Aorta (tissue), 5 donors: ENCODE data around the gene TMEM82. TPM values are rescaled to one million over a fixed set of nuclear protein-coding genes. Genes with fewer than 3 reads are reported as not detected.

ENCODE experiments used
- ATAC-seq: fragments of 200-7000 bp; cut with Tn5 transposase; one replicate; pipeline ENCODE4 v1.9.1; 2022; ENCODE audit warnings: moderate library complexity; ENCODE audit not compliant: low FRiP score
- DNase-seq, 2 donors: peaks; one replicate each; pipeline ENCODE4 v3.0.0-alpha.2; 2020
- H3K27ac ChIP-seq, 2 donors: one replicate each; pipeline ENCODE4 v1.5.1; 2013; ENCODE audit warnings: low read length in 2 of 2, mild to moderate bottlenecking in 2 of 2, moderate library complexity in 2 of 2, control low read depth in 1 of 2, inconsistent platforms in 1 of 2, low read depth in 1 of 2
- H3K27me3 ChIP-seq, 2 donors: one replicate each; pipeline ENCODE4 v1.6.1; 2013; ENCODE audit warnings: control low read depth in 1 of 2, low read length in 1 of 2, mild to moderate bottlenecking in 1 of 2, moderate library complexity in 1 of 2; ENCODE audit not compliant: insufficient read depth in 2 of 2, control insufficient read depth in 1 of 2
- H3K36me3 ChIP-seq, 2 donors: one replicate each; pipeline ENCODE4 v1.6.1; 2013; ENCODE audit warnings: control low read depth in 1 of 2, low read length in 1 of 2, mild to moderate bottlenecking in 1 of 2; ENCODE audit not compliant: insufficient read depth in 2 of 2, control insufficient read depth in 1 of 2
- H3K4me1 ChIP-seq, 2 donors: one replicate each; pipeline ENCODE4 v1.6.1; 2013; ENCODE audit warnings: low read length in 2 of 2, control low read depth in 1 of 2, mild to moderate bottlenecking in 1 of 2, moderate library complexity in 1 of 2; ENCODE audit not compliant: insufficient read depth in 2 of 2, control insufficient read depth in 1 of 2
- H3K4me3 ChIP-seq, 2 donors: one replicate each; pipeline ENCODE4 v1.5.1; 2013; ENCODE audit warnings: low read length in 2 of 2, control low read depth in 1 of 2, mild to moderate bottlenecking in 1 of 2
- H3K9me3 ChIP-seq: one replicate; pipeline ENCODE4 v1.6.1; 2013; ENCODE audit warnings: mild to moderate bottlenecking, low read length; ENCODE audit not compliant: control insufficient read depth
- WGBS, 2 donors: extraction: QIAGEN DNeasy Blood & Tissue Kit; methylation state at CpG; one replicate each; pipeline ENCODE4 v1.1.7; 2013; 5-methylcytosine and 5-hydroxymethylcytosine counted together
- intact Hi-C, 2 donors: fragments of 100-400 bp; cut with DNase I; formaldehyde crosslinking; loops; one replicate each; pipeline versions ENCODE4 v1.14.2 to v1.15.0; 2022
- polyA plus RNA-seq, 2 donors: library from polyadenylated mRNA; stranded (reverse); fragments of 200-250 nt; gene quantifications; one replicate each; pipeline ENCODE4 v1.2.3, GENCODE V29; 2013
- total RNA-seq, 2 donors: library from RNA; stranded (reverse); fragmentation: NEBNext Ultra II Directional; extraction: Animal tissue kit (Norgen Biotek cat#: 25700); gene quantifications; one replicate each; pipeline ENCODE4 v1.2.1, GENCODE V29; 2021
- donor health status: healthy with polysubstance abuse.
- donor health status: Bipolar disorder and iron deficiency.
- donor health status: DM: no; HTN: no; CAD: no.
- donor health status: DM: no; HTN: no; CAD: no.
- donor health status: DM: yes; HTN: yes; CAD: no.

Gene TMEM82
- total and polyA plus RNA-seq, 4 donors: 5.8 TPM; not detected in 3

DNA sequence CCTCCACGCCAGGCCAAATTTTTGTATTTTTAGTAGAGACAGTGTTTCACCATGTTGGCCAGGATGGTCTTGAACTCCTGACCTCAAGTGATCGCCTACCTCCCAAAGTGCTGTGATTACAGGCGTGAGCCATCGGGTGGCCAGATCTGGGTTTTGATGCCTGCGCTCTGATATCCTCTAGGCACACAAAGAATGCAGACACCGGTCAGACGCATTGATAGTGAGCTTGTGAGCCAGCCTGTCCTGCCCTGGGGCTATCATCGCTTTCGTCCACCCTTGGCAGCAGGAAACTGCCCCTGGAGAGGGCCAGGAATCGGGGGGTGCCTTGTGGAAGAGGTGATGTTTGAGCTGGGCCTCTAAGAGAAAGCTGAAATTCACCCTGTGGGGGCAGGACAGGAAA is 20.2 kb downstream of the TMEM82 start:
- Histone ChIP-seq H3K4me3 (no peak overlapping the region), H3K9me3 (no peaks in the 10 kb centered on the region), H3K36me3 (peaks cover 0 to 8% of the 10 kb centered on the region in 2 donors), H3K27ac (peak overlapping the region in 1 of 2 donors; percentile 55), H3K27me3 (no peaks in the 10 kb centered on the region), H3K4me1 (no peaks in the 10 kb centered on the region)
- no peak for ATAC-seq
- intact Hi-C loops: no loop called here
- no peak for DNase-seq
- 15 to 17% methylated on average over 10 of the region's 10 CpGs for WGBS, 2 donors

DNA sequence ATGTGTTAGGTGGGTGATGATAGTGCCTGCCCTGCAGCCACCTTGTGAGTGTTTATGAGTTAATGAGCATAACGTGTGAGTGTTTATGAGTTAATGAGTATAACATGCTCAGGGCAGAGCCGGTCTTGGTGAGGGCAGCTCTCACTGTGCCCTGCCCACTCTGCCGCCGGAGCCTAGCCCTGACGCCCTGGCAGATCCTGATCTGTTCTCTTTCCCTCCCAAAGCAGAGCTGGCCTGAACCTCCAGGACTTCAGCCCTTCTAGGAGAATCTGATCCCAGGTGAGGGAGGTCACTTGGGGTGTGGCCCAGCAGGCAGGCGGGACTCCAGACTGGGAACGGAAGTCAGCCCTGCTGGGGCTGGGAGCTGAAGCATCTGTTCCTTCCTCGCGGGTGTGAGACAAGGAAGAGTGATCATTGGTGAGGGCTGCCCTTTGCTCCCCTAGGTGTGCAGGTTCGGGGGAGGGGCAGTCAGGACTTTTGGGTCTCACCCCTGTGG is 22.0 kb downstream of the TMEM82 start:
- Histone ChIP-seq H3K4me3 (no peak overlapping the region), H3K27me3 (no peaks in the 10 kb centered on the region), H3K36me3 (peaks cover 0 to 9% of the 10 kb centered on the region in 2 donors), H3K27ac (peak overlapping the region; percentile 4 to 78), H3K9me3 (no peaks in the 10 kb centered on the region), H3K4me1 (no peaks in the 10 kb centered on the region)
- intact Hi-C loops: no loop called here
- 11% methylated on average over 10 of the region's 10 CpGs for WGBS, 2 donors
- DNase-seq (no peak), ATAC-seq (no peak)

DNA sequence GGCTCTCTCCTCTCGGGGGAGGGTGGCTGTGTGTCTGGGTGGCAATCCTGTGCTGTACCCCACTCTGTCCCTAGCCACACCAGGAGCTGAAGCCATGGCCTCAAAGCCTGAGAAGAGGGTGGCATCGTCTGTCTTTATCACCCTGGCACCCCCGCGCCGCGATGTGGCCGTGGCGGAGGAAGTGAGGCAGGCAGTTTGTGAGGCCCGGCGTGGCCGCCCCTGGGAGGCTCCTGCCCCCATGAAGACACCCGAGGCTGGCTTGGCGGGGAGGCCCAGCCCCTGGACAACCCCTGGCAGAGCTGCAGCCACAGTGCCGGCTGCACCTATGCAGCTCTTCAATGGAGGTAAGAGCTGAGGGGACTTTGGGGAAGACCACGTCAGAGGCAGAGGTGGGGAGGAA is 22.6 kb downstream of the TMEM82 start:
- no peaks in the 10 kb centered on the region for H3K4me1 ChIP-seq
- intact Hi-C loops: no loop called here
- H3K27me3 ChIP-seq: no peaks in the 10 kb centered on the region
- no peak for ATAC-seq
- H3K4me3 ChIP-seq: no peak overlapping the region
- H3K9me3 ChIP-seq: no peaks in the 10 kb centered on the region
- DNase-seq: no peak
- peak overlapping the region; percentile 4 to 23 for H3K27ac ChIP-seq
- 33 to 35% methylated on average over 15 of the region's 15 CpGs for WGBS, 2 donors
- H3K36me3 ChIP-seq: peaks cover 0 to 9% of the 10 kb centered on the region in 2 donors

DNA sequence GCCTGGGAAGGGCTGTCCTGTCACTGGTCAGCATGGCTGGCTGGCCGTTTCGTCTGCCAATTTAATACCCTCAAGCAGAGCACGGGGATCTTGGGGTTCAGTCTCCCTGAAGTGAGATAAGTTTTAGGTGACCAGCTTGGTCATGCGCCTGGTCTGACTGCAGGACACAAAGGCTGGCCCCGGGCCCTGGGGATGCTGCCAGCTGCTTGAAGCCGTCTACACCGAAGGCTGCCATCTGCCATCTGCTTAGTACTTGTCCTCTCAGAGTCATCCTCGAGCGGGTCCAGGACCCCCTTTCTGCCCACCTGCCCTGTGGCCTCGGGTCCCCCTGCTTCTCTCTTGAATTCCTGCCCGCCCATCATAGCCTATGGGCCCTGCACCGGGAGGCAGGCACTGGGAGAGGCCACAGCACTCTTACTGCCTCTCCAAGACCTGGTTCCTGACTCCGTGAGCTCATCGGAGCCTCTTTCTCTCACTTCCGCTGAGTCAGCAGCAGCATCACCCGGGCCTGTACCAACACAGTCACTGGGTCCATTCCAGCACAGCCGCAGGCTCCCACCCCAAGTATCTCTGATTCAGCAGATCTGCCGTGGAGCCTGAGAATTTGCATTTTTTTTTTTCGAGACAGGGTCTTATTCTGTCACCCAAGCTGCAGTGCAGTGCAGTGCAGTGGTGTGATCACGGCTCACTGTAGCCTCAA is 23.3 kb downstream of the TMEM82 start:
- 22 to 25% methylated on average over 20 of the region's 20 CpGs for WGBS, 2 donors
- H3K9me3 ChIP-seq: no peaks in the 10 kb centered on the region
- peak in 1 of 2 donors; percentile 82 for DNase-seq
- peak; percentile 22 for ATAC-seq
- H3K4me1 ChIP-seq: no peaks in the 10 kb centered on the region
- H3K4me3 ChIP-seq: no peak overlapping the region
- H3K27me3 ChIP-seq: no peaks in the 10 kb centered on the region
- peaks cover 2 to 16% of the 10 kb centered on the region in 2 donors for H3K36me3 ChIP-seq
- intact Hi-C loops: no loop called here
- peak overlapping the region; percentile 20 to 77 for H3K27ac ChIP-seq

DNA sequence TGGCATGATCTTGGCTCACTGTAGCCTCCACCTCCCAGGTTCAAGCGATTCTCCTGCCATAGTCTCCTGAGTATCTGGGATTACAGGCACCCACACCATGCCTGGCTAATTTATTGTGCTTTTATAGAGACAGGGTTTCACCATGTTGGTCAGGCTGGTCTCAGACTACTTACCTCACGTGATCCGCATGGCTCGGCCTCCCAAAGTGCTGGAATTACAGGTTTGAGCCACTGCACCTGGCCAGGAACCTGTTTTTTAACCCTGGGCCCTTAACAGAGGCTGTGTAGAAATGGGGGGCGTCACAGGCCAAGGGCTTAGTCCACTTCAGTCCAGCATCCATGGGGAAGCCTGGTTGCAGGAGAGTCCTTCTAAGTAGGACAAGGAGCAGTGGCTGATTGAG is 25.6 kb downstream of the TMEM82 start:
- Histone ChIP-seq H3K27ac (no peak overlapping the region), H3K9me3 (no peaks in the 10 kb centered on the region), H3K36me3 (peaks cover 2 to 25% of the 10 kb centered on the region in 2 donors), H3K4me3 (no peak overlapping the region), H3K27me3 (no peaks in the 10 kb centered on the region), H3K4me1 (no peaks in the 10 kb centered on the region)
- intact Hi-C loops: no loop called here
- DNase-seq (no peak), ATAC-seq (no peak)
- 73 to 85% methylated on average over 5 of the region's 5 CpGs for WGBS, 2 donors

DNA sequence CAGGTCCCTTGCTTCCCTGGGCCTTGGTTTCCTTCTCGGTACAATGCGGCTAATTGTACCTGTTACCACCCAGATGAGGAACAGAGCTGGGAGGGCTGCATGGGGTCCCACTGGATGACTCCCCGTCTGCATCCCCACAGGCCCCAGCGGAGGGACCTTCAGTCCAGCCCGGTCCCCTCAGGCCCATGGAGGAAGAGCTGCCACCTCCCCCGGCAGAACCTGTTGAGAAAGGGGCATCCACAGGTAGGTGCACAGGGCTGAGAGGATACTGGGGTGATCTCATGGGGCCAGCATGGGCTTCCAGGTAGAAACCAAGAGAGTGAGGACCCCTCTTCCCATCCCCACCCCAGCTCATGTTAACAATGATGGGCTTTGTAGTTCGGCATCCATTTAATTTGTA is 26.1 kb downstream of the TMEM82 start:
- Histone ChIP-seq H3K4me1 (no peaks in the 10 kb centered on the region), H3K9me3 (no peaks in the 10 kb centered on the region), H3K27me3 (no peaks in the 10 kb centered on the region), H3K4me3 (no peak overlapping the region), H3K27ac (peak overlapping the region in 1 of 2 donors; percentile 0), H3K36me3 (peaks cover 2 to 25% of the 10 kb centered on the region in 2 donors)
- WGBS, 2 donors: 91 to 92% methylated on average over 7 of the region's 7 CpGs
- DNase-seq (no peak), ATAC-seq (no peak)
- intact Hi-C loops: no loop called here

DNA sequence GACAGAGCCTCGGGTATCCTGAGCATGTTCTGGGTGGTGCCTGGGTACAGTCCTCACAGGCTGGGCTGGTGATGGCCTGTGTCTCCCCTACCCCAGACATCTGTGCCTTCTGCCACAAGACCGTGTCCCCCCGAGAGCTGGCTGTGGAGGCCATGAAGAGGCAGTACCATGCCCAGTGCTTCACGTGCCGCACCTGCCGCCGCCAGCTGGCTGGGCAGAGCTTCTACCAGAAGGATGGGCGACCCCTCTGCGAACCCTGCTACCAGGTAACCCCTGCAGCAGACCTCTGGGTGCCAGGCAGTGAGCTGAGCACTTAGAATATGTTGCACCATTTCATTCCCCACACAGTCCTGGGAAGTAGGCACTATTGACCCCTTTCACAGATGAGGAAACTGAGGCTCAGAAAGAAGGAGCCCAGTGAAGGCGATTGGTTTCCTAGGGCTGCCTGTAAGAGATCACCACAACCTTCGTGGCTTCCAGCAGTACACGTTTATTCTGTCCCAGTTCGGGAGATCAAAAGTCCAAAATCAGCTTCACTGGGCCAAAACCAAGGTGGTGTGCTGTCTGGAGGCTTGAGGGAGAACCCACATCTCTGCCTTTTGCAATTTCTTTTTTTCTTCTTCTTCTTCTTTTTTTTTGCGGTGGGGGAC is 28.1 kb downstream of the TMEM82 start:
- DNase-seq (no peak), ATAC-seq (no peak)
- Histone ChIP-seq H3K4me3 (no peak overlapping the region), H3K4me1 (no peaks in the 10 kb centered on the region), H3K27me3 (no peaks in the 10 kb centered on the region), H3K27ac (peak overlapping the region in 1 of 2 donors; percentile 32), H3K9me3 (no peaks in the 10 kb centered on the region), H3K36me3 (peaks cover 2 to 25% of the 10 kb centered on the region in 2 donors)
- intact Hi-C loops: no loop called here
- 79 to 84% methylated on average over 14 of the region's 14 CpGs for WGBS, 2 donors

DNA sequence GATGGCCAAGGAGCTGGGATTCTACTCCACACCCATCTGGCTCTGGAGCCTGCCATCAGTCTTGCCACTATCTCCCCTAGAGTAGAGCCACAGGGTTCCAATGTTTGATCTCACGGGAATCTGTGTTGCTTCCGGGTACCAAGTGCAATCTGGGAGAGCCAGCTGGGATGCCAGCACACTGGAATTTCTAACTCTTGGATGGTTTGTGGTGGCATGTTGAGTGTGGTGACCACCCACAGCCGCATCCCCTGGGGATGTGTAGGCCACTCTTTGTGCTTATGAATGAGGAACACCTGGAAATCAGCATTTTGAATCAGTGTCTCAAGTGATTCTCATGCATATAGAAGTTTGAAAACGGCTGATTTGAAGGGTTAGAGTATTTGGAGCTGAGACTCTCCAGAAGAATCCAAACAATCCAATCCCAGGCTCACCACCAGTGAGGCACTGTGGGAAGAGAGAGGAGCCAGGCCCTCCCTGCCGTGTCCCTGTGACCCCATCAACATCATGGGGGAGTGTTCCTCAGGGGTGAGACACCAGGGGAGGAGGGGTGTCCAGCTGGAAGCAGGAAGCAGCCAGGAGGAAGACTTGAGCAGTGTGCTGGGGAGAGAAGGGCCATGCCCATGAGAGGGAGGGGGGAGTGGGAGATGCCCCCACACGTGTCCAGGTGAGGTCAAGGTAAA is 29.7 kb downstream of the TMEM82 start:
- Histone ChIP-seq H3K27me3 (no peaks in the 10 kb centered on the region), H3K36me3 (peaks cover 2 to 28% of the 10 kb centered on the region in 2 donors), H3K4me1 (no peaks in the 10 kb centered on the region), H3K27ac (peak overlapping the region in 1 of 2 donors; percentile 18), H3K4me3 (no peak overlapping the region), H3K9me3 (no peaks in the 10 kb centered on the region)
- ATAC-seq: no peak
- WGBS, 2 donors: 53 to 60% methylated on average over 6 of the region's 6 CpGs
- intact Hi-C loops: no loop called here
- DNase-seq: no peak
